Activated gamma-delta T cell treated with anti-CD3 and anti-CD28 coated beads, Interleukin-2, amount 50 U/mL, for 16 hours (primary cell): Measurements from ENCODE around the gene MT1G.

ENCODE experiments used
- DNase-seq: peaks from one replicate; pipeline ENCODE4 v3.0.0-alpha.2; 2020; ENCODE audit warnings: low read depth

The MT1G gene

DNA sequence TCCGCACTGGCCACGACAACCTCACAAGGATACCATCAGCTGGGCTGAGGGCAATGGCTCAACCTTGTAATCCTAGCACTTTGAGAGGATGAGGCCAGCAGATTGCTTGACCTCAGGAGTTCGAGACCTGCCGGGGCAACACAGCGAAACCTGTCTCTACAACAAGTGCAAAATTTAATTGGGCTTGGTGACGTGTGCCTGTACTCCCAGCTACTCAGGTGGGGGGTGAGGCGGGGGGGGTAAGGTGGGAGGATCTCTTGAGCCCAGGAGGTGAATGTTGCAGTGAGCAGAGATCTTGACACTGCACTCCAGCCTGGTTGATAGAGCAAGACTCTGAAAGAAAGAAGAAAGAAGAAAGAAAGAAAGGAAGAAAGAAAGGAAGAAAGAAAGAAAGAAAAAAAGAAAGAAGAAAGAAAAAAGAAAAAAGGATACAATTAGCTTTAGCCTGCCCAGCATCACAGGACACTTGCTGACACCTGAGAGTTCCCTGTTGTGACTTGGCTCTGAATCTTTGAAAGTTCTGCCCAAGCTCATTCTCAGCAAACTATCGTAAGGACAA lies 47.4 kb downstream of the MT1G start:
- no peak for DNase-seq

DNA sequence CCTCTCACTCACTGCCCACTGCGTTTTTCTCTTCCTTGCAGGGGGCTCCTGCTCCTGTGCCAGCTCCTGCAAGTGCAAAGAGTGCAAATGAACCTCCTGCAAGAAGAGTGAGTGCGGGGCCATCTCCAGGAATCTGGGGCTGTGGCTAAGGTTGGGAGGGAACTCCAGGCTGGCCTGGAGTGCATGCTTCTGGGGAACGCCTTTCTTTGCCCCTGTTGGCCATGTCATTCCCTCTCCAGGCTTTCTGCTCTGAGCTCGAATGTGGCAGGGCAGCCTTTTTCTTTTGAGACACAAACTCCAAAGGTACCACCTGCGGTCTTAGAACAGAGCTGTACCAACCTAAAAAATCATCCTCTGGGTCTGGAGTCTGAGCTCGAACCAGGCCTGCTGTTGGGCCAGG lies 49.7 kb downstream of the MT1G start:
- DNase-seq = no peak

DNA sequence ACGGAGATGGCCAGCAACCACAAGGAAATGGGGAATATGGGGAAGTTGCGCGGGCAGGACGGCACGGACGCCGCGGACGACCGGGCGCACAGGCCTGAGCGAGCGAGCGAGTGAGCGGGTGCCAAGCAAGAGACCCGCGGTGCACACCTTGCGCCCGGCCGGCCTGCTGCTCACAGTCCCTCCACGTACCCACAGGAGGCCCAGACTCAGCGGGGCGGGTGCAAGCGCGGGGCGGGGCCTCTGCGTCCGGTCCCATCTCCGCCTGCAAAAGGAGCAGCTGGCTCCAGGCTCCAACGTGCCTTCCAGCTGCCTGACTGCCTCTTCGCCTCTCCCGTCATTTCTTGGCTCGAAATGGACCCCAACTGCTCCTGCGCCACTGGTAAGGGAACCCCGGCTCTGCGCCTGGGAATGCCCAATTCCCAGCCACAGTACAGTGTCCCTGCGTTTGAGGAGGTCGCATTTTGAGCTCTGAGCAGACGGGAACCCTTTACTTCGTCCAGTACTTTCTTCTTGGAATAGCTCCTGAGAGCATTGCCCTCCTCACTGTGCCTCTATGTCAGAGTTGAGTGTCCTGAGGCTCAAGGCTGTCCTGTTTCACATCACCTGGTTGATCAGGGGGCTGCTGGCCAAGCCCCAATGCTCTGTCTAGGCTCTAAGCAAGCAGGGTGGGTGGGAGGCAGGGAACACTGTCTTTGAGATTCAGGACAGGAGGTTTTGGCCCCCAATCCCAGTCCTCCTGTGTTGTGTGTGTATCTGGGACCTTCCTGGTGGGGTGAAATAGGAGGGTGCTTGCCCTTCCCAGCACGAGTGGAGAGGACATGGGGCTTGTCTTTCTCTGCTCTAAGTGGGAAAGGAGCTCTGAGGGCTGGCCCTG lies 50.4 kb downstream of the MT1G start:
- DNase-seq = no peak
